GM04503 (cell line): ENCODE results near the gene LDLRAP1.
"Not testable (repeated sequence)": the region's sequence is repeated elsewhere in the genome, so short reads cannot be mapped to it uniquely, and the experiment has no call there.

Experiments used
- DNase-seq: peaks from one replicate; pipeline ENCODE4 v3.0.0-alpha.2; 2012; ENCODE audit warnings: low read depth

Gene LDLRAP1

GRCh38 chr1:25577134-25577920 lies 33.9 kb downstream of the LDLRAP1 start:
- DNase-seq: no peak

- no peak for DNase-seq
Measured at GRCh38 chr1:25579292-25580252, 36.2 kb downstream of the LDLRAP1 start.

GRCh38 chr1:25580927-25581326 lies 37.5 kb downstream of the LDLRAP1 start:
- no peak for DNase-seq

- DNase-seq: no peak
Measured at GRCh38 chr1:25581764-25582163, 38.4 kb downstream of the LDLRAP1 start.

GRCh38 chr1:25583519-25584370 lies 40.3 kb downstream of the LDLRAP1 start:
- no peak for DNase-seq

- DNase-seq: no peak
Measured at GRCh38 chr1:25586181-25586588, 42.8 kb downstream of the LDLRAP1 start.

- DNase-seq: no peak
Measured at GRCh38 chr1:25587290-25587689, 43.9 kb downstream of the LDLRAP1 start.

- DNase-seq: not testable (repeated sequence)
Measured at GRCh38 chr1:25588224-25588623, 44.8 kb downstream of the LDLRAP1 start.

- not testable (repeated sequence) for DNase-seq
Measured at GRCh38 chr1:25588786-25589185, 45.4 kb downstream of the LDLRAP1 start.

GRCh38 chr1:25590096-25590824 lies 46.9 kb downstream of the LDLRAP1 start:
- DNase-seq: no peak

GRCh38 chr1:25593861-25594260 lies 50.5 kb downstream of the LDLRAP1 start:
- DNase-seq: no peak

- no peak for DNase-seq
Measured at GRCh38 chr1:25594971-25595370, 51.6 kb downstream of the LDLRAP1 start.

GRCh38 chr1:25596641-25597040 lies 53.2 kb downstream of the LDLRAP1 start:
- not testable (repeated sequence) for DNase-seq

GRCh38 chr1:25598879-25599278 lies 55.5 kb downstream of the LDLRAP1 start:
- DNase-seq: no peak

GRCh38 chr1:25599969-25600610 lies 56.7 kb downstream of the LDLRAP1 start:
- no peak for DNase-seq

GRCh38 chr1:25600971-25601699 lies 57.7 kb downstream of the LDLRAP1 start:
- not testable (repeated sequence) for DNase-seq

GRCh38 chr1:25603779-25604538 lies 60.6 kb downstream of the LDLRAP1 start:
- DNase-seq: not testable (repeated sequence)

- no peak for DNase-seq
Measured at GRCh38 chr1:25607123-25607522, 63.7 kb downstream of the LDLRAP1 start.

- no peak for DNase-seq
Measured at GRCh38 chr1:25608488-25609178, 65.2 kb downstream of the LDLRAP1 start.
